ENCODE measurements around the gene RUNX2. TPM values are rescaled to one million over a fixed set of nuclear protein-coding genes. Genes with fewer than 3 reads are reported as not detected.

RUNX2 gene
- total and polyA plus RNA-seq, 10 donors, result 0.86 to 9.4 (median 6.6) TPM

GRCh38 chr6:45378334-45378926, 50.3 kb downstream of the RUNX2 start:
- no peaks in the 10 kb centered on the region for H3K9me3 ChIP-seq

GRCh38 chr6:45382391-45382790, 54.3 kb downstream of the RUNX2 start:
- Histone ChIP-seq H3K4me1 (peaks cover 5 to 22% (median 10%) of the 10 kb centered on the region in 6 donors), H3K36me3 (no peaks in the 10 kb centered on the region), H3K4me3 (no peak overlapping the region), H3K27me3 (replicated peaks in 1 of 7) (peaks cover 0 to 6% (median 0%) of the 10 kb centered on the region in 7 donors), H3K27ac (no peak overlapping the region), H3K9me3 (no peaks in the 10 kb centered on the region)
- no peak for TF ChIP-seq POLR2A (IDR thresholded peaks at IDR 0.05)
- intact Hi-C loops (cut with DNase I; ENCODE audit: low total_unique reads), result no loop called here
- 85 to 93% (median 92%) methylated on average over 2 of the region's 2 CpGs for WGBS, 5 donors
- DNase-seq, result no peak

More at GRCh38 chr6:45378334-45378926, 50.3 kb downstream of the RUNX2 start:
- TF ChIP-seq POLR2A (IDR thresholded peaks at IDR 0.05) (no peak), CTCF (IDR thresholded peaks at IDR 0.05 in 8 of 11, conservative IDR thresholded peaks at IDR 0.05 in 3 of 11) (no peak), POLR2AphosphoS5 (IDR thresholded peaks at IDR 0.05) (no peak)
- peak; percentile 85 for DNase-seq
- Histone ChIP-seq H3K27ac (peak overlapping the region; percentile 95 to 98 (median 96)), H3K27me3 (replicated peaks in 1 of 7) (no peaks in the 10 kb centered on the region), H3K4me3 (peak overlapping the region; percentile 62 to 80 (median 72)), H3K4me1 (peaks cover 5 to 38% (median 18%) of the 10 kb centered on the region in 6 donors), H3K36me3 (no peaks in the 10 kb centered on the region)
- intact Hi-C loops (cut with DNase I; ENCODE audit: low total_unique reads), result no loop called here
- WGBS, 5 donors, result 0 to 1% (median 1%) methylated on average over 21 of the region's 21 CpGs

- 73 to 83% (median 75%) methylated on average over 3 of the region's 3 CpGs for WGBS, 5 donors
- Histone ChIP-seq H3K27ac (no peak overlapping the region), H3K4me3 (no peak overlapping the region), H3K4me1 (no peaks in the 10 kb centered on the region), H3K27me3 (replicated peaks in 1 of 7) (peaks cover 0 to 6% (median 0%) of the 10 kb centered on the region in 7 donors), H3K9me3 (no peaks in the 10 kb centered on the region), H3K36me3 (no peaks in the 10 kb centered on the region)
- TF ChIP-seq POLR2AphosphoS5 (IDR thresholded peaks at IDR 0.05), result no peak
- no peak for TF ChIP-seq POLR2A (IDR thresholded peaks at IDR 0.05)
- TF ChIP-seq CTCF (IDR thresholded peaks at IDR 0.05 in 8 of 11, conservative IDR thresholded peaks at IDR 0.05 in 3 of 11), result no peak
- intact Hi-C loops (cut with DNase I; ENCODE audit: low total_unique reads), result no loop called here
- DNase-seq, result no peak
Observed at GRCh38 chr6:45386501-45386900, 58.4 kb downstream of the RUNX2 start.

- Histone ChIP-seq H3K27ac (no peak overlapping the region), H3K4me1 (no peaks in the 10 kb centered on the region), H3K36me3 (no peaks in the 10 kb centered on the region), H3K9me3 (peaks cover 0 to 7% (median 3%) of the 10 kb centered on the region in 8 donors), H3K4me3 (no peak overlapping the region), H3K27me3 (replicated peaks in 1 of 7) (peaks cover 0 to 6% (median 0%) of the 10 kb centered on the region in 7 donors)
- no peak for TF ChIP-seq CTCF (IDR thresholded peaks at IDR 0.05 in 8 of 11, conservative IDR thresholded peaks at IDR 0.05 in 3 of 11)
- no peak for TF ChIP-seq POLR2AphosphoS5 (IDR thresholded peaks at IDR 0.05)
- TF ChIP-seq POLR2A (IDR thresholded peaks at IDR 0.05), result no peak
- 93 to 99% (median 98%) methylated on average over 5 of the region's 5 CpGs for WGBS, 5 donors
- intact Hi-C loops (cut with DNase I; ENCODE audit: low total_unique reads), result no loop called here
- no peak for DNase-seq
Observed at GRCh38 chr6:45387236-45387635, 59.1 kb downstream of the RUNX2 start.

Measured in spleen (tissue), 11 donors.